OCI-LY1 (cell line): ENCODE results near the gene SREBF1.
A peak's percentile ranks its signal among the peaks of the same experiment; 100 is the strongest.

ENCODE experiments used
- EZH2 ChIP-seq: fragments of 200-600 bp; sonication (generic), shearing (Covaris generic); IDR thresholded peaks from 2 replicates; pipeline ENCODE4 v1.8.0; 2017; ENCODE audit warnings: borderline replicate concordance, mixed run types, mild to moderate bottlenecking, antibody characterized with exemption, low read length, moderate library complexity, mixed read lengths
- TF ChIP-seq, protein P1 (sequence below): fragments of 200-600 bp; sonication (generic), shearing (Covaris generic); IDR thresholded peaks from 2 replicates; pipeline ENCODE4 v1.5.1; 2017; ENCODE audit warnings: mild to moderate bottlenecking, antibody characterized with exemption, low read length, moderate library complexity, mixed read lengths

DNA sequence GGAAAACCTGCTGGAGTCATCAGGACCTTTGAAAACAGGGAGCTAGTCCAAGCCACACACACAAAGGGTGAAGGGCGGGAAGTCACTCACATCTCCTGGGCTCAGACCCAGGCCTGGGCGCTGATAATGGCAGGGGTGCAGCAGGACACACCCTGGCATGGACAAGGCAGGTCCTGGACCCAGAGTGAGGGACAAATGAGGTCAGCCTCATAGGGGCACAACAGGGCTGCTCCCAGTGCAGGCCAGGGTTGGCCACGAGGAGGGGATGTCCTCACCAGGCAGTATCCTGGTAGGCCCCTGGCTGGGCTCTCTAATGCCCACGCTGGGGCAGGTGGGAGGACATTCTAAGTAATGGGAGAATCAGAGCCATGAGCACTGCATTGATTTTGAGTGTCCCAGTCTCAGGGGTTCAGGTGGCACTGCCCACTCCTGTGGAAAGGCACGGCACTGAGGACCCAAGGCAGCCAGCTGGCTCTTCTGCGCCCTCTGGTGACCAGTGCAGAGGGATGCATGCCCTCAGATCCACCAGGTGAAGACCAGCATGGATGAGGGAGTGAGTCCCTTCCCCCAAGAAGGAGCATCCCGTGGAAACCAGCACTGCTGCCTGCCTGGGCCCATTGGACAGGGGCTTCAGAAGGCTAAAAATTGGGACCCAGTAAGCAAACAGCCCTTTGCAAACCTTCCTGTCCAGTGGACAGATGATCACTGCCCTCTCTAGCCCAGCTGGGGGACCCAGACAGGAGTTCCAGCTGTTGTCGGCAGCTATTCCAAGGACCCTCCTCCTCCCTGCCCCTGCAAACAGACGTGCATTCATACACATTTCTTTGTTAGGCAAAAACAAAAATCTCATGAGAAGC, 23.4 kb upstream of the SREBF1 start:
- TF ChIP-seq, protein P1, sequence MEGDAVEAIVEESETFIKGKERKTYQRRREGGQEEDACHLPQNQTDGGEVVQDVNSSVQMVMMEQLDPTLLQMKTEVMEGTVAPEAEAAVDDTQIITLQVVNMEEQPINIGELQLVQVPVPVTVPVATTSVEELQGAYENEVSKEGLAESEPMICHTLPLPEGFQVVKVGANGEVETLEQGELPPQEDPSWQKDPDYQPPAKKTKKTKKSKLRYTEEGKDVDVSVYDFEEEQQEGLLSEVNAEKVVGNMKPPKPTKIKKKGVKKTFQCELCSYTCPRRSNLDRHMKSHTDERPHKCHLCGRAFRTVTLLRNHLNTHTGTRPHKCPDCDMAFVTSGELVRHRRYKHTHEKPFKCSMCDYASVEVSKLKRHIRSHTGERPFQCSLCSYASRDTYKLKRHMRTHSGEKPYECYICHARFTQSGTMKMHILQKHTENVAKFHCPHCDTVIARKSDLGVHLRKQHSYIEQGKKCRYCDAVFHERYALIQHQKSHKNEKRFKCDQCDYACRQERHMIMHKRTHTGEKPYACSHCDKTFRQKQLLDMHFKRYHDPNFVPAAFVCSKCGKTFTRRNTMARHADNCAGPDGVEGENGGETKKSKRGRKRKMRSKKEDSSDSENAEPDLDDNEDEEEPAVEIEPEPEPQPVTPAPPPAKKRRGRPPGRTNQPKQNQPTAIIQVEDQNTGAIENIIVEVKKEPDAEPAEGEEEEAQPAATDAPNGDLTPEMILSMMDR = peak; percentile 98
- no peak for TF ChIP-seq EZH2
